ENCODE measurements around the gene BEND4.
"Not testable (repeated sequence)": the region's sequence is repeated elsewhere in the genome, so short reads cannot be mapped to it uniquely, and the experiment has no call there.

The BEND4 gene

GRCh38 chr4:42152507-42153504 is at the start of gene BEND4:
Gene BEND4, minus strand, starts transcription at chr4:42152655. Its CDS starts 512 bp downstream, at chr4:42152143.
- DNase-seq (ENCODE audit: low read depth), result no peak

- DNase-seq (ENCODE audit: low read depth), result no peak
Observed at GRCh38 chr4:42197341-42197740, 44.9 kb upstream of the BEND4 start.

GRCh38 chr4:42172921-42173320 is 20.5 kb upstream of the BEND4 start:
- no peak for DNase-seq (ENCODE audit: low read depth)

- DNase-seq (ENCODE audit: low read depth), result no peak
Observed at GRCh38 chr4:42172128-42172790, 19.8 kb upstream of the BEND4 start.

GRCh38 chr4:42167709-42168108 is 15.3 kb upstream of the BEND4 start:
- no peak for DNase-seq (ENCODE audit: low read depth)

GRCh38 chr4:42166186-42166585 is 13.7 kb upstream of the BEND4 start:
- DNase-seq (ENCODE audit: low read depth), result not testable (repeated sequence)

- no peak for DNase-seq (ENCODE audit: low read depth)
Observed at GRCh38 chr4:42159271-42160001, 7.0 kb upstream of the BEND4 start.

GRCh38 chr4:42151568-42152506 is 618 bp downstream of the BEND4 start:
- no peak for DNase-seq (ENCODE audit: low read depth)

GRCh38 chr4:42150653-42151567 is 1.5 kb downstream of the BEND4 start:
- DNase-seq (ENCODE audit: low read depth), result no peak

- no peak for DNase-seq (ENCODE audit: low read depth)
Observed at GRCh38 chr4:42149004-42149403, 3.5 kb downstream of the BEND4 start.

- DNase-seq (ENCODE audit: low read depth), result no peak
Observed at GRCh38 chr4:42148425-42148824, 4.0 kb downstream of the BEND4 start.

- DNase-seq (ENCODE audit: low read depth), result no peak
Observed at GRCh38 chr4:42144028-42144427, 8.4 kb downstream of the BEND4 start.

- no peak for DNase-seq (ENCODE audit: low read depth)
Observed at GRCh38 chr4:42142591-42142990, 9.9 kb downstream of the BEND4 start.

GRCh38 chr4:42136371-42136770 is 16.1 kb downstream of the BEND4 start:
- DNase-seq (ENCODE audit: low read depth), result no peak

- DNase-seq (ENCODE audit: low read depth), result no peak
Observed at GRCh38 chr4:42133006-42133405, 19.4 kb downstream of the BEND4 start.

GRCh38 chr4:42132099-42132498 is 20.4 kb downstream of the BEND4 start:
- DNase-seq (ENCODE audit: low read depth), result no peak

- DNase-seq (ENCODE audit: low read depth), result no peak
Observed at GRCh38 chr4:42123071-42123644, 29.3 kb downstream of the BEND4 start.

- DNase-seq (ENCODE audit: low read depth), result no peak
Observed at GRCh38 chr4:42122237-42122636, 30.2 kb downstream of the BEND4 start.

- DNase-seq (ENCODE audit: low read depth), result no peak
Observed at GRCh38 chr4:42119886-42120285, 32.6 kb downstream of the BEND4 start.

GRCh38 chr4:42112846-42113245 is 39.6 kb downstream of the BEND4 start:
- DNase-seq (ENCODE audit: low read depth), result no peak
